A673 (cell line): Measurements from ENCODE around the gene LAIR1.

Source experiments
- CTCF ChIP-seq: fragments of 300-800, 200-600 bp; sonication (generic); conservative IDR thresholded peaks from 2 replicates; pipeline ENCODE4 v1.5.1; 2017; ENCODE audit warnings: low read depth, mild to moderate bottlenecking, antibody characterized with exemption, low read length, moderate library complexity, mixed read lengths
- EZH2 ChIP-seq: fragments of 200-600 bp; sonication (generic); IDR thresholded peaks from 2 replicates; pipeline ENCODE4 v1.6.1; 2017; ENCODE audit warnings: borderline replicate concordance, low read depth, mild to moderate bottlenecking, mixed read lengths, antibody characterized with exemption, low read length; ENCODE audit not compliant: poor library complexity, severe bottlenecking

GRCh38 chr19:54338521-54338920 is 26.2 kb downstream of the LAIR1 start:
- TF ChIP-seq CTCF (no peak), EZH2 (no peak)
